SJSA1 (cell line): Measurements from ENCODE around the gene TSHZ2. TPM values are rescaled to one million over a fixed set of nuclear protein-coding genes. Genes with fewer than 3 reads are reported as not detected.

ENCODE experiments used
- DNase-seq, 2 experiments: peaks; one replicate each; pipeline ENCODE4 v3.0.0-alpha.2; 2015 to 2020; ENCODE audit warnings: low spot score in 2 of 2, low read depth in 1 of 2
- H3K27ac ChIP-seq: fragments of 250-450 bp; sonication (Bioruptor Pico); 2 replicates; pipeline ENCODE4 v1.5.1; 2020; ENCODE audit warnings: mild to moderate bottlenecking, moderate library complexity
- H3K27me3 ChIP-seq: fragments of 250-450 bp; sonication (Bioruptor Pico); replicated peaks from 2 replicates; pipeline ENCODE4 v1.5.1; 2020; ENCODE audit warnings: mild to moderate bottlenecking, moderate library complexity
- H3K36me3 ChIP-seq: fragments of 250-450 bp; sonication (Bioruptor Pico); 2 replicates; pipeline ENCODE4 v1.5.1; 2020; ENCODE audit warnings: mild to moderate bottlenecking
- H3K4me1 ChIP-seq: fragments of 250-450 bp; sonication (Bioruptor Pico); replicated peaks from 2 replicates; pipeline ENCODE4 v1.6.1; 2021; ENCODE audit warnings: mild to moderate bottlenecking
- H3K4me3 ChIP-seq: fragments of 250-450 bp; sonication (Bioruptor Pico); 2 replicates; pipeline ENCODE4 v1.5.1; 2020; ENCODE audit warnings: mild to moderate bottlenecking
- H3K9me3 ChIP-seq: fragments of 250-450 bp; sonication (Bioruptor Pico); replicated peaks from 2 replicates; pipeline ENCODE4 v1.5.1; 2020; ENCODE audit warnings: mild to moderate bottlenecking
- total RNA-seq: library from RNA; depleted of rRNA; stranded (reverse); fragments of >200 nt; shearing (Covaris generic); gene quantifications from 2 replicates; pipeline ENCODE4 v1.2.3, GENCODE V29; 2014

Gene TSHZ2
- total RNA-seq, 1 experiment from 2014 or later = not detected

- no peaks in the 10 kb centered on the region for H3K36me3 ChIP-seq
- peaks cover 5% of the 10 kb centered on the region for H3K27me3 ChIP-seq
- DNase-seq = no peak
- H3K4me1 ChIP-seq = no peaks in the 10 kb centered on the region
- no peak overlapping the region for H3K27ac ChIP-seq
- H3K9me3 ChIP-seq = no peaks in the 10 kb centered on the region
- H3K4me3 ChIP-seq = no peak overlapping the region
Observed at GRCh38 chr20:53283597-53283996, 311.4 kb downstream of the TSHZ2 start.

- no peak overlapping the region for H3K27ac ChIP-seq
- no peaks in the 10 kb centered on the region for H3K4me1 ChIP-seq
- H3K9me3 ChIP-seq = no peaks in the 10 kb centered on the region
Observed at GRCh38 chr20:53284256-53284655, 312.1 kb downstream of the TSHZ2 start.

DNA sequence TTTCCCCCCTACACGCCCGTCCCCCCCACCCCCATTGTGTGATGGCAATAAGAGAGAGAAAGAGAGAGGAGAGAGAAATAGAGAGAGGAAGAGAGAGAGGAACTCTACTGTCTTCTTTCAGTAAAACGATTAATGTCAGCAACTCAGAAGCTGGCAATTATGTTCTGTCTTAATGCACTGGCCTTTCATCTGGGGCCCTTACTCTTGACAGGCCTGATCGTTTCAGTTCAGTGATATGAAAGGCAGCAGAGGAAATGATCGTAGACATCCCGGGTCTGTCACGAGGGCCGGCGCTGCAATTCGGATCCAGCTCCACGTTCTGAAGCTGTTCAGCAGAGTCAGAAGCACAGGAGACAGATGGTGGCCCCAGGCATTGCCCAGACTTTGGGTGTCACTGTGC lies 312.5 kb downstream of the TSHZ2 start:
- no peaks in the 10 kb centered on the region for H3K9me3 ChIP-seq
- H3K4me3 ChIP-seq = no peak overlapping the region
- no peak overlapping the region for H3K27ac ChIP-seq
- DNase-seq = no peak
- H3K36me3 ChIP-seq = no peaks in the 10 kb centered on the region
- peaks cover 5% of the 10 kb centered on the region for H3K27me3 ChIP-seq
- H3K4me1 ChIP-seq = no peaks in the 10 kb centered on the region

More at GRCh38 chr20:53284256-53284655, 312.1 kb downstream of the TSHZ2 start:
- Histone ChIP-seq H3K36me3 (no peaks in the 10 kb centered on the region), H3K4me3 (no peak overlapping the region), H3K27me3 (peaks cover 5% of the 10 kb centered on the region)
- no peak for DNase-seq

GRCh38 chr20:53287357-53288042 lies 315.3 kb downstream of the TSHZ2 start:
- no peaks in the 10 kb centered on the region for H3K4me1 ChIP-seq
- no peak for DNase-seq
- H3K36me3 ChIP-seq = no peaks in the 10 kb centered on the region
- H3K4me3 ChIP-seq = no peak overlapping the region
- no peaks in the 10 kb centered on the region for H3K9me3 ChIP-seq
- no peak overlapping the region for H3K27ac ChIP-seq
- H3K27me3 ChIP-seq = peaks cover 5% of the 10 kb centered on the region

DNA sequence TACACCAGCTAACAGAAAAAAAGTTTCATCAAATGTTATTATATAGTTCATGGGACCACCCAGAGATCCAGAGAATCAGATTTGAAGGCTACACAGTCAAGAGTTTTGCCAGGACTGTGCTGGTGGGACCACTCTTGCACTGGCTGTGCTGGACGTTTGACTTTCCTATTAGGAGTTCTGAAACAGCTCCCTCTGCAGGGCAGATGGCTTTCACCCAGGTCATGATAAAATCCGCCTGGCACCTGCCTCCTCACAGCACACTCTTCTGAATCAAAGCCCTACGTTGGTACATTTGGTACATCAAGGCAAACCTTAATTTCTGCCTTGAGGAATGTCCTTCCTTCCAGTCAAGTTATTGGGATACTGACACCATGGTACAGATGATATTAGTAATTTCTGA lies 319.4 kb downstream of the TSHZ2 start:
- Histone ChIP-seq H3K4me1 (no peaks in the 10 kb centered on the region), H3K36me3 (no peaks in the 10 kb centered on the region), H3K4me3 (no peak overlapping the region), H3K27me3 (peaks cover 9% of the 10 kb centered on the region; the same call in 1 of the 2 replicates), H3K27ac (no peak overlapping the region), H3K9me3 (no peaks in the 10 kb centered on the region)
- DNase-seq = no peak

GRCh38 chr20:53292347-53292746 lies 320.2 kb downstream of the TSHZ2 start:
- no peaks in the 10 kb centered on the region for H3K9me3 ChIP-seq
- peaks cover 9% of the 10 kb centered on the region for H3K27me3 ChIP-seq
- no peaks in the 10 kb centered on the region for H3K36me3 ChIP-seq
- H3K27ac ChIP-seq = no peak overlapping the region
- DNase-seq = no peak
- no peak overlapping the region for H3K4me3 ChIP-seq
- H3K4me1 ChIP-seq = no peaks in the 10 kb centered on the region

DNA sequence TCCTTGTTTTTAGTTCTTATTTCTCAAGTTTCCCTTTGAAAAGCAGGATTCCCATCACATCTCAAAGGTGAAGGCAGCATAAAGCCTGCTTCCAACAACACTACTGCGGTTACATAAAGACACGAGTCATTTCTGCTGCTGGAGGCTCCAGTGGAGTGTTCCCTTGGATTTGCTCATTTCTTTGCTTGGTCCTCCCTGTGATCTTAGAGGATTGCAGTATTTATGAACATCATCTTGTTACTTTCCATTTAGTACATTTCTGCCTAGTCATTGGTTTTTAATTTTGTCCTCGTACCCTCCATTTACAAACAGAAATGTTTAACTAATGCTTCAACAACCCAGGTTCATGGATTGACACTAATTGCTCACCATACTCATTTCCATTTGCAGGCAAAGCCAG lies 322.6 kb downstream of the TSHZ2 start:
- Histone ChIP-seq H3K4me1 (no peaks in the 10 kb centered on the region), H3K9me3 (no peaks in the 10 kb centered on the region), H3K27ac (no peak overlapping the region), H3K36me3 (no peaks in the 10 kb centered on the region), H3K4me3 (no peak overlapping the region), H3K27me3 (peaks cover 22% of the 10 kb centered on the region)
- DNase-seq = no peak

DNA sequence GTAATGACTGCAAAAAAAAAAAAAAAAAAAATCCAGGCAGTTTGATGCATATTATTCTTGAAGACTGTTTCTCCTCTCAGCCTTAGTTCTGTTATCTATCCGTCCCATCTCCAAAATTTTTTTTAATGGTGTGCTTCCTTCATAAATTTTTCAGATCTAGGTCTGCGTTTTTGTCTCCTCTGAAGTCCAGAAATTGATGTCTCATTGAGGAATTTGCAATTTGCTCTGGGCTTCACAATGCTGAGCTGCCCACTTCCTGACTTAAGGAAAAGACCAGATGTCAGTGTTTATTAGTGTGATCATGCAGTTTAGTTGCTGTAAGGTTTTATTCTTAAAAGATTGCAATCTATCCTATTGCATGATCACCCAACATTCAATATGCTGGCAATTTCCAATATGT lies 323.9 kb downstream of the TSHZ2 start:
- DNase-seq = no peak
- H3K4me1 ChIP-seq = no peaks in the 10 kb centered on the region
- no peak overlapping the region for H3K4me3 ChIP-seq

DNA sequence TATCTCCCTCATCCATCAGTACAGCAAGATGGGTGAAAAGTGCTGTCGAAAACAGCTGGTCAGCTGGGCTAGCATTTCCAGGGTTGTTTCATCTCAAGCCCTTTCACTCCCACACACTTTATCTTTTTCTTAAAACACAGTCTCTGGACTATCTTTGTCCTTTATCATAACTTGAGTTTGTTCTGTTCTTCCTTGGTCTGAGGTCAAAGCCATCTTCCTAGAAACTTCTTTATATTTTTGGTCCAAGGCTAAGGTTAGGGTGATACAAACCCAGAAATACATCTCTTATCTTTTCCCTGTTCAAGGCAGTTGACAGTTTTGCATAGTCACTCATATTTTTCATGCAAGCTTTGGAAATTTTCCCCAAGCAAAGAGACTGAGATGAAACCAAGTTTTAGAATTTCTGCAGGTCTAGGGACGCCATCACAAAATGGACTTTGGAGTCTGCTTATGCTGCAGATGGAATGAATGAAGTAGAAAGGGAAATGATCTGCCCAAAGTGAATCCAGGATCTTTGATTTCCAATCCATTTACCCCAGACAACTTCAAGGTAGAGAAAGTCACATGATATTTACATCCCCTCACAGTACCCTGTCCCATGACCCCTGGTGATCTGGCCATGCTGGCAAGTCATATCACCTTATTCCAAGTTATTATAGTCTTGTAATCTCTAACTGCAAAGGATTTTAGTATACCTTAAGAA lies 324.4 kb downstream of the TSHZ2 start:
- Histone ChIP-seq H3K4me3 (no peak overlapping the region), H3K36me3 (no peaks in the 10 kb centered on the region), H3K4me1 (no peaks in the 10 kb centered on the region), H3K27ac (no peak overlapping the region), H3K27me3 (peaks cover 28% of the 10 kb centered on the region), H3K9me3 (no peaks in the 10 kb centered on the region)
- DNase-seq = no peak

More for the DNA sequence above, 323.9 kb downstream of the TSHZ2 start:
- Histone ChIP-seq H3K27me3 (peaks cover 25% of the 10 kb centered on the region), H3K36me3 (no peaks in the 10 kb centered on the region), H3K27ac (no peak overlapping the region), H3K9me3 (no peaks in the 10 kb centered on the region)

- Histone ChIP-seq H3K36me3 (no peaks in the 10 kb centered on the region), H3K9me3 (no peaks in the 10 kb centered on the region), H3K4me3 (no peak overlapping the region), H3K27me3 (peaks cover 28% of the 10 kb centered on the region), H3K27ac (no peak overlapping the region), H3K4me1 (no peaks in the 10 kb centered on the region)
- DNase-seq = no peak
Observed at GRCh38 chr20:53297154-53297529, 325.0 kb downstream of the TSHZ2 start.

DNA sequence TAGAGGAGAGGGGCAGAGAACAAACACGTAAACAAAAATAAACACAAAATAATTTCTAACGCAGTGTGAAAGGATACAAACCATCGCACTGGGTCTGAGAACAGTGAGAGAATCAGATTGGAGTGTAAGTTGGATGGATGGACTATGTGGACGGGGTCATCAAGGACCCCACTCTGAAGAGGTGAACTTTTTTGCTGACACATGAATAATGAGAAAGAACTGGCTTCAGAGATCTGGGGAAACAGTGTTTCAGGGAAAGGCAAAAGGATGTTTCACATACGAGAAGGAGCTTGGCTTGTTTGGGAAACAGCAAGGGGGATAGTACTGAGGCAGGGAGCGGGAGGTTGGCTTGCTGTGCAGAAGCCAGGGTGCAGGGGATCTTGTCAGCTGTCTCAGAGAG lies 326.1 kb downstream of the TSHZ2 start:
- Histone ChIP-seq H3K4me3 (no peak overlapping the region), H3K36me3 (no peaks in the 10 kb centered on the region), H3K27me3 (peaks cover 34% of the 10 kb centered on the region), H3K9me3 (no peaks in the 10 kb centered on the region), H3K27ac (no peak overlapping the region), H3K4me1 (no peaks in the 10 kb centered on the region)
- no peak for DNase-seq

GRCh38 chr20:53298911-53299310 lies 326.8 kb downstream of the TSHZ2 start:
- Histone ChIP-seq H3K9me3 (no peaks in the 10 kb centered on the region), H3K36me3 (no peaks in the 10 kb centered on the region), H3K27me3 (peaks cover 34% of the 10 kb centered on the region), H3K27ac (no peak overlapping the region), H3K4me1 (no peaks in the 10 kb centered on the region), H3K4me3 (no peak overlapping the region)
- DNase-seq = no peak

GRCh38 chr20:53299831-53300230 lies 327.7 kb downstream of the TSHZ2 start:
- DNase-seq = no peak
- no peaks in the 10 kb centered on the region for H3K4me1 ChIP-seq
- H3K9me3 ChIP-seq = no peaks in the 10 kb centered on the region
- H3K36me3 ChIP-seq = no peaks in the 10 kb centered on the region
- no peak overlapping the region for H3K4me3 ChIP-seq
- no peak overlapping the region for H3K27ac ChIP-seq
- peaks cover 34% of the 10 kb centered on the region for H3K27me3 ChIP-seq

GRCh38 chr20:53301869-53302268 lies 329.7 kb downstream of the TSHZ2 start:
- Histone ChIP-seq H3K36me3 (no peaks in the 10 kb centered on the region), H3K9me3 (no peaks in the 10 kb centered on the region; the same call in 1 of the 2 replicates), H3K4me3 (no peak overlapping the region), H3K4me1 (no peaks in the 10 kb centered on the region), H3K27ac (no peak overlapping the region), H3K27me3 (peaks cover 24% of the 10 kb centered on the region)
- no peak for DNase-seq
